PC-9 (cell line): Measurements from ENCODE around the gene TNFAIP1.

Experiments used
- CTCF ChIP-seq: fragments of 200-600 bp; sonication (generic); conservative IDR thresholded peaks from 2 replicates; pipeline ENCODE4 v1.6.1; 2017; ENCODE audit warnings: mixed run types, antibody characterized with exemption, mild to moderate bottlenecking, moderate library complexity
- EZH2 ChIP-seq: fragments of 200-600 bp; sonication (generic); IDR thresholded peaks from 2 replicates; pipeline ENCODE4 v1.8.0; 2017; ENCODE audit warnings: antibody characterized with exemption, low read depth

DNA sequence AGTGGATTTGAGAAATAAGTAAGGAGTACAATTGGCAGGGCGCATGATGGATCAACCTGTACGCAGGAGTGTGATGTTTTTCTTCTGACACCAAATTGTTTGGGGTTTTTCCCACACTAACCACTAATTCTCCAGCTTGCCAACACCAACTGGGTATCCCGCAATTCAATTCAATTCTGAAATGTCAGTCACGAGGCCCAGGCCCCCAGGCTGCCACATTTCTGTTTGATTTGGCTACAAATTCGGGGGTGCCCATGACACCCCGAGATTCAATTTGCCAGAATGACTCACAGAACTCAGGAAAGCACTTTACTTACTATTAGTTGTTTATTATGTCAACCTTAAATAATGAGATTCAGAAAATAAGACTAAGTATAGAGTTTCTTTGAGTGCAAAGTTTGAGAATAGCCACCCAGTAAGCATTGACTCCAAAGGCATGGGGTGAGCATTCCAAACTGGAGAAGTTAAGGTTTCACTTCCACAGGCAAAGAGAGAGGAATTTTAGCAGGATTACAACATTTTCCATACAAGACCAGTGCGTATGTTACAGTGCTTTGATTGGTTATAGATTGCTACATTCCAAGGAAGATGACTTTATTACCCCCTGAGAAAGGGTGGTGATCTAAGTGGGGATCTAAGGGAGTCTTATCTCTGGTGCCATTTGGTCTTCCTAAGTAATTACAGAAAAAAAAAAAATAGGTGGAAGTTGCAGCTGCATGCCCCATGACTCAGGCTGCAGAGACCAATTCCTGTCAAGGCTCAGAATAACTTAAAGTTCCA is 59.0 kb downstream of the TNFAIP1 start:
- no peak for TF ChIP-seq CTCF
- no peak for TF ChIP-seq EZH2
